HG03196 (cell line): Measurements from ENCODE around the gene SRRM4.

Source experiments
- ATAC-seq: cut with Tn5 transposase; IDR thresholded peaks from one replicate; pipeline ENCODE4 v1.9.1; 2021; ENCODE audit not compliant: unreplicated experiment

SRRM4 gene

DNA sequence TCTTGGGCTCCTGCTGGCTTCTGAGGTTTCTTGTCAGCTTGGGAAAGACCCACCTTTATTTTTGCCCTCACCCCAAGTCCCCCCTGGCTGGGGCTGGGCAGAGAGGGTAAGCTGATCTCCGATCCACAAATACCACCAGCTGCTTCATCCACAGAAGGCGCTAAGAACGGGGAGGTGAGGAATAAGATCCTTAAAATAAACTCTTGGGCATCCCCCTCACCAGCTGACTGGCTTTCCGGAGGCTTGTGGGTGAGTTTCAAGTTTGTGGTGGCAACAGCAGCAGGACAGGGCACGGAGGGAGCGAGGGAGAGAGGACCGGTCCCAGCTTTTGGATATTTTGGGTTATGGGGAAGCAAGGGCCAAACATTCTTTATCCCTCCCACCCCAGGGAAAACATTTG is 176.6 kb downstream of the SRRM4 start:
- no peak for ATAC-seq

GRCh38 chr12:119158402-119158801 is 177.1 kb downstream of the SRRM4 start:
- no peak for ATAC-seq

DNA sequence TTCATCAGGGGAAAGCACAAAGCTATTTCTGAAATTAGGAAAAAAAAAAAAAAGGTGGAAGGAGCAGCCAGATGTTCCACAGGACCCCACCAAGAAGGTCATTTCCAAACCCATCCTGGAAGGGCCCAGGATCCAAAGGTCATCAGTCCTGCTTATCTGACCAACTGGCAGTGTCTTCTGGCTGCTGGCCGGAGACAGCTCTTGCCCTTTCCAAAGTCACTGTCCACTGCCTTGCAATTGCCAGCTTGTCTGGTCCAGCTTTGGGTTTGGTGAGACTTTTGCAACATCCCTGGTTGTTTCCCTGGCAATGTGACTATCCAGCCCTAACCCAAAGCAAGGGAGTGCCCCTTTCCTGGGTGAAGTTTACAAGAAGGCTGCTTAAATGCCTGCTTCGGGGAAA is 178.5 kb downstream of the SRRM4 start:
- no peak for ATAC-seq

GRCh38 chr12:119167902-119168301 is 186.6 kb downstream of the SRRM4 start:
- no peak for ATAC-seq

DNA sequence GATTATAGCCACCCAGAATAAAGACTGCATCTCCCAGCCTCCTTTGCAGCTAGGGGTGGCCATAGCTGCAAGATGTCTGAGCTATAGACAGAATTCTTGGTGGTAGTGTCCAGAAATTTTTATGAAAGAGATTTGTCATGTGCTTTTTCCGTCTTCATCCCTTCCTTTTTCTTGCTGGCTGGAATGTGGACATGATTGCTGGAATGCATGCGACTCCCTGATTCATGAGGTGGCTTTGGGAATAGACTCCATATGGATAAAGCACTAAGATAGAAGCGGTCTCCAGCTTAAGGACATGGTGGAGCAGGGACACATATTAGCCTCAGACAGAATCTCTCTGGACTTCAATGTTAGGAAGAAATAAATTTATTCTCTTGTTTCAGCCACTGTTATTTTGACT is 187.4 kb downstream of the SRRM4 start:
- no peak for ATAC-seq

DNA sequence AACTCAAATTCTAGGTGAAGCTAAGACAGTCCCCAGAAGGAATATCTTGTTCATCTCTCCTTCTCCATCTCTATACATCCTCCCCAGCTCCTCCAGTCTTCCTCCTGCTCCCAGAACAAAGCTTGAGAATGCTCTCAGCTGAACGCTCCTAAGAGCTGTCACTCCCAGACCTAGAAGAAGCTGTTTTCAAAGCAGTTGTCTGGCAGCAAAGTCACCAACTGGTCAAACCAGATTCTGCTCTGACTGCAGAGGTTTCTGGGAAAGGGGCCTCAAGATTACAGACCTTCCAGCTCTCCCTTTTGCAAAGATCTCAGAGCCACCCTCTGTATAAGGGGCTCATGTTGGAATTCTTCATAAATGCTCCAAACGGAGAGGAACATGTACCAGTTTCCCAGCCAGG is 187.8 kb downstream of the SRRM4 start:
- ATAC-seq, result no peak

DNA sequence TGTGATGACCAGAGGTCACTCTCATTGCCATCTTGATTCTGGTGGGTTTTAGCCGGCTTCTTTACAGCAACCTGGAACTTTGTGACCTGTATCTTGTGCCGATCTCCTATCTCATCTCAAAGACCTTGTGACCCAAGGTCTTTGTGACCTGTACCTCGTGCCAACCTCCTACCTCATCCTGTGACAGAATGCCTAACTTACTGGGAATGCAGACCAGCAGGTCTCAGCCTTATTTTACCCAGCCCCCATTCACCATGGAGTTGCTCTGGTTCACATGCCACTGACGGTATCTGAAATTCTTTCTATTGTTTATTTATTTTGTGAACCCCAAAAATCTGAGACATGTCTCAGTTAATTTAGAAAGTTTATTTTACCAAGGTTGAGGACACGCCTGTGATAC is 189.9 kb downstream of the SRRM4 start:
- no peak for ATAC-seq

GRCh38 chr12:119171691-119172425 is 190.5 kb downstream of the SRRM4 start:
- no peak for ATAC-seq

GRCh38 chr12:119175081-119175480 is 193.7 kb downstream of the SRRM4 start:
- no peak for ATAC-seq

DNA sequence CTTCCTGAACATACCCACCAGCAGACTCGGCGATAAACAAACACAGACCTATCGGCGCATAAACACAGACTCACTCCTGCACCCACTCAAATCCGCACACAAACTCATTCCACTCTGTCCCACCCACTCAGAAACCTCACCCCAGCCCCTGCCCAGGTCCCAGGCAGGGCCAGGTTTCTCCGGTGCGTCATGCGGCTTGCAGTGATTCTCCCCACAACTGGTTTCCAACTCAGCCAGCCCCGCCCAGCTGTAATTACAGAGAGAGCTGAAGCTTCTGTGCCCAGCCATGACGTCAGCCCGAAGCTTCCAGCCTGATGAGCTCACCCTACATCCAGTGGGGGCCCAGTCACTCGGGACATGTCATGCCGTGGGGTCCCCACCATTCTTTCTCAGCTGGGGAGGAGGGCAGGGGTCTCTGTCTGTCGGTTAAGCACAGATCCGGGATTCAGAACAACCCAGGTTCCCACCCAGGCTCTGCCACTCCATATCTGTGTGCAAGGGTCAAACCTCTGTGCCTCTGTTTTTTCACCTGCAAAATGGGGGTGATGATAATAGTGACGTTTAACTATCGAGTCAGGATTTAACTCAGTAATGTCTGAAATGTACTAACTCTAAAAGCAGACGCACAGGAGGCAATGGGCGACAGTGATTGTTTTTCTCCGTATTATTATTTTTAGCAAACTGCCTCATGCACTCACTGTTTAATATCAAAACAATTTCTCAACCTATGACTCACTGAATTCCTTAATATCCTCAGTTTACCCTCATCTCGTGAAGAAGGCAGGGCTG is 195.1 kb downstream of the SRRM4 start:
- ATAC-seq, result no peak

DNA sequence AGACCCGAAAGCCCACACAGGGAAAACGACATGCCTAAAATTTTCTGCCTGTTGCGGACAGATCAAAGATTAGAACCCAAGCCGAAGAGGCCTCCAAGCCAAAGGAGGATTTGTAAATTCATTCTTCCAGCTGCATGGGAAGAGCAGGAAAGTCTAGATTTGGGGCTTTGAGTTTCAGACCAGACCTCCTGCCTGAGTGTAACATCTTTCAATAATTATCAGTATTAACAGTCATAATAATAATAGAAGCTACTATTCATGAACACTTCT is 195.7 kb downstream of the SRRM4 start:
- ATAC-seq, result no peak

DNA sequence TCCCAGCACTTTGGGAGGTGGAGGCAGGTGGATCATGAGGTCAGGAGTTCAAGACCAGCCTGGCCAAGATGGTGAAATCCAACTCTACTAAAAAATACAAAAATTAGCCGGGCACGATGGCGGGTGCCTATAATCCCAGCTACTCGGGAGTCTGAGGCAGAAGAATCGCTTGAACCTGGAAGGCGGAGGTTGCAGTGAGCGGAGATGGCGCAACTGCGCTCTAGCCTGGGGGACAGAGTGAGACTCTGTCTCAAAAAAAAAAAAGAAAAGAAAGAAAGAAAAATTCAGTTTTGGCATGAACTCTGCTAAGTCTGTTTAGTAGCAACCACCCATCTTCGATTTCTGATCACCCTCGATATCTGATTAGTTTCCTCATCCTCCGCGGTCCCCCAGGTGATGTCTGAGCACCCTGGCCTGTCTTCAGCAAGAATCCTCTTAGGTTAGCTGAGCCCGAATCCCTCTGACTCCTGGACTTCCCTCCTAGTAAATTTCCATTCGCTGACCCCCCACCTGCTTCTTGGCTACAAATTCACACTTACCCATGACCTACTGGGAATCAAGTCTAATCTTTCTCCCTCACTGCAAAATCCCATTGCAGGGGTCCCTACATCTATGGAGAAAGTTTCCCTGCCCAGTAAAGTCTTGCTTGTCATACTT is 196.5 kb downstream of the SRRM4 start:
- no peak for ATAC-seq

DNA sequence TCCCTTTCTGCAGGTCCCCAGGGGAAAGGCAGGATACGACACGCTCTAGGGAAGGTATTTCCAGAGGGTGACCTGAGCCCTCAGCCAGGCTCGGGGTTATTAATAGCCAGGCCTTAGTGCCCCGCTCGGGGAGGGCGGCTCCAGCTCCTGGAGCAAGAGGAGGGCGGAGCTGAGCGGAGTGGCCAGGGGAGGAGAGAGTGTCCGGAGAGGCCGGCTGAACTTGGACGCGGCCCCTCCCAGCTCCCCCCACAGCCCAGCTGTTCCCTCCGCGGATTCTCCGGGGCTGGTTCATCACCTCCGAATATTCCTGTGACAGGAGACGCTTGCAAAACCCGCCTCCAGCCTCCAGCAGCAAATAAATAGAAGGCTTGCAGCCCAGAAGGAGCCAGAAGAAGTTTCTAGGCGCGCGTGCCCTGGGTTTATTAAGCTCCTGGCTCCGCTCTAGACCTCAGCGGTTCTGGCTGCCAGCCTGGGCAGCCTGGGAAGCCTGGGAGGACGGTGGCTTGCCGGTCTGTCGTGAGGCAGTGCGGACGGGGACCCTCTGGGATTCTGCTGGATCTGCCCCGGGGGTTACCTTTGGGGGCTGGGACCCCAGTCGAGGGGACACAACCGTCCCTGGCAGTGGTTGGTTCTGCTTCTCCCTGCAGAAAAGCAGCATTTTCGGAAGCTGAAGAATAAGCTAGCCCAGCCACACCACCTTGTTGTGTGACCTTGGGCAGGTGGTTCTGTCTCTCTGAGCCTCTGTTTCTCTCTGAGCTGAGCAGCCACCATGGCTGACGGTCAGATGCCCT is 197.4 kb downstream of the SRRM4 start, which contains the start of gene HSPB8:
Gene HSPB8 (plus strand): TSS at position 388 of the 791 bp plus-strand sequence. CDS start 382 bp downstream, at position 770.
- ATAC-seq, result no peak

- no peak for ATAC-seq
Measured at GRCh38 chr12:119179335-119180021, 198.1 kb downstream of the SRRM4 start.

DNA sequence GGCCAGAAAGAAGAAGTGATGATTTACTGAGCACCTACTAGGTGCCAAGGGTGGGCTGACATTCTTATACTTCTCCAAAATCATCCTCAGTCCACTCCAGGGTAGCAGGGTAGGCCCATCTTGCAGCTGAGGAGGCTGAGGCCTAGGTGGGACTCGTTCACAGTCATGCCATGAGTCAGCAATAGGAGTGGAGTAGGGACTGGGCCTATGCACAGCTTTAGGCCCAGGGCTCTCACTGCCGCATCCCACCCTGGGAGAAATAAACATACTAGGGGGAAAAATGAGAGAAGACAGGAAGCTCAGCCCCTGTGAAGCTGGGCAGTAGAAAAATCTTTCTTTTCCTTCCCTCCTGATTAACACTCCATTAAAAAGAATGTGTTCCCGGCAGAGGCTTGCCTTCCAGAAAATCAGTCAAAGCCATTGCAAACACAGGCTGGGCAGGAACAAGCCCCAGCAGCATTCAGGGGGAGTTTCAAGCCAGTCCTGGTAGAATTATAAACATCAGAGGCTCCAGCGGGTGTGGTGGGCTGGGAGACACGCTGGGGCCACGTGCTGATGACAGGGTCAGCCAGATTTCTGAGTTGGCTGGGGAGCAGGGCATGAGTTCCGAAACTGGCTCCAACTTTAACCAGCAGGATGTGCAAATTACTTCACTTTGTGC is 199.2 kb downstream of the SRRM4 start:
- no peak for ATAC-seq

GRCh38 chr12:119181202-119181601 is 199.9 kb downstream of the SRRM4 start:
- ATAC-seq, result no peak

- ATAC-seq, result no peak
Measured at GRCh38 chr12:119181944-119182343, 200.6 kb downstream of the SRRM4 start.

GRCh38 chr12:119182701-119183493 is 201.6 kb downstream of the SRRM4 start:
- no peak for ATAC-seq

DNA sequence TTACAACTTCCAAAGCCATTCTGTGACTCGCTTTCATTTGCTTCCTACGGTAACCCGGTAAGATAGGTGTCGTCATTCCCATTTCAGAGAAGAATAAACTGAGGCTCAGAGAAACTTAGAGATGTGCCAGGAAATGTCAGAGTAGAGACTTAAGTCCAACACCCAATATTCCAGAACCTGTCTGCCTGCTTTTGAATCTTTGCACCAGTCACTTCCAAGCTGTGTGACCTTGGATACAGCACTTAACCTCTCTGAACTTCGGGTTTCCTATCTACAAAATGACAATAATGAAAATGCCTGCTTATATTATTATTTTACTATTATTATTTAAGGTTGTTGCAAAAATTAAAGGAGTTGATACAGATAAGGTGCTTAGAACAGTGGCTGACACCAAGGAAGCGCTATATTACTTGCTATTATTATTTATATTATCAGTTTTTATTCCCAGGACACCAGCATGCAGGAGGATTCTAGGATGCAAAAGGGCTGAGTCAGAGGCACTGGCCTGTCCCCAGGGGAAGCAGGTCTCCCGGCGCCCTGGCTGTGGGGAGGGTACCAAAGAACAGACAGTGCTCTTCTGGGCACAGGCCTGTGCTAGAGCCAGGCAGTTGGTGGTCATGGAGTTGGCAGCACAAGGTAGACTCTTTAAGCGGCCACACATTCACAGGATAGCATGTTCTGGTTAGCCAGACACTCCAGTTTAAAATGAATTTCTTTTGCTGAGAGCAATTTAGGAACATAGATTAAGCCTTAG is 202.8 kb downstream of the SRRM4 start:
- ATAC-seq, result no peak
